ENCODE data around the gene CBLL1.

CBLL1 gene

DNA sequence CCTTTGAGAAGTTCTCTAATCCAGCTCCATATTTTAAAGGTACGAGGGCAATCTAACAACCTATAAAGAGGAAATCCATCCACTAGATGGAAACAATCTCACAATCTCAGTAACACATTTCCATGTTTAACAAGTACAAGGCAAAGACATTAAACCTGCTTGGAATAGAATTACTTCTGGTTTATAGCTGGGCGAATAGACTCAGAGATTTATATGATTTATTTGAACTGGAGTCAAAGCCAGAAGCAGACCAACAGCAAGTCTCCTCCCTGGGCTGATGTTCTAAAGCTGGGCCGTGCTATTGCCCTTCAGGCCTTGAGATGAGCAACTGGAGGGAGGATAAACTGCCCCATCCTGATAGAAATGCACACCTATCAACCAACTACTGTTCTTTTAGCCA is 33.8 kb downstream of the CBLL1 start:
- H3K4me1 ChIP-seq (ENCODE audit: insufficient read depth, poor library complexity, severe bottlenecking) = no peaks in the 10 kb centered on the region
- H3K27ac ChIP-seq (ENCODE audit: poor library complexity, severe bottlenecking) = no peak overlapping the region
- ATAC-seq (ENCODE audit: low read depth) (no peak), DNase-seq (ENCODE audit: low spot score) (no peak)
- no peaks in the 10 kb centered on the region for H3K36me3 ChIP-seq (ENCODE audit: low read depth)
- TF ChIP-seq CTCF (IDR thresholded peaks at IDR 0.05; ENCODE audit: poor library complexity, severe bottlenecking) = no peak
- no peaks in the 10 kb centered on the region for H3K9me3 ChIP-seq (ENCODE audit: severe bottlenecking)
- no peaks in the 10 kb centered on the region for H3K27me3 ChIP-seq (ENCODE audit: insufficient read depth, poor library complexity, severe bottlenecking)
- no peak overlapping the region for H3K4me3 ChIP-seq (ENCODE audit: severe bottlenecking)

DNA sequence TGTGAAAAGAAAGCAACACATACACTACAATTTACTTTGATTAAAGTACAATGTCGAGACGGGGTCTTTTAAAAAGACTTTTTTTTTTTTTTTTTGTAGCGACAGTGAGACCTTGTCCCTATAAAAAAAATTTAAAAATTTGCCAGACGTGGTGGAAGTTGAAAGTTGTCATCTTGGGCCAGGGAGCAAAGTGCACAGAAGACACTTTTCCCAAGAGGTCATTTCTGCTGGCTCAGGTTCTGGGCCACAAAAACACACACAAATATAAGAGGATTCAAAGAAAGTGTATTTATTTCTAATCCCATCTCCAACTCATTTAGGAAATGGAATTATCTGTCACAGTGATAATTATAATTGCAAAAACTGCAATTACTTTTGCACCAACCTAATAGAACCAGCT is 34.3 kb downstream of the CBLL1 start:
- no peaks in the 10 kb centered on the region for H3K27me3 ChIP-seq (ENCODE audit: insufficient read depth, poor library complexity, severe bottlenecking)
- no peaks in the 10 kb centered on the region for H3K9me3 ChIP-seq (ENCODE audit: severe bottlenecking)
- H3K36me3 ChIP-seq (ENCODE audit: low read depth) = no peaks in the 10 kb centered on the region
- no peaks in the 10 kb centered on the region for H3K4me1 ChIP-seq (ENCODE audit: insufficient read depth, poor library complexity, severe bottlenecking)
- no peak for TF ChIP-seq CTCF (IDR thresholded peaks at IDR 0.05; ENCODE audit: poor library complexity, severe bottlenecking)
- no peak overlapping the region for H3K27ac ChIP-seq (ENCODE audit: poor library complexity, severe bottlenecking)
- ATAC-seq (ENCODE audit: low read depth) (no peak), DNase-seq (ENCODE audit: low spot score) (no peak)
- H3K4me3 ChIP-seq (ENCODE audit: severe bottlenecking) = no peak overlapping the region

DNA sequence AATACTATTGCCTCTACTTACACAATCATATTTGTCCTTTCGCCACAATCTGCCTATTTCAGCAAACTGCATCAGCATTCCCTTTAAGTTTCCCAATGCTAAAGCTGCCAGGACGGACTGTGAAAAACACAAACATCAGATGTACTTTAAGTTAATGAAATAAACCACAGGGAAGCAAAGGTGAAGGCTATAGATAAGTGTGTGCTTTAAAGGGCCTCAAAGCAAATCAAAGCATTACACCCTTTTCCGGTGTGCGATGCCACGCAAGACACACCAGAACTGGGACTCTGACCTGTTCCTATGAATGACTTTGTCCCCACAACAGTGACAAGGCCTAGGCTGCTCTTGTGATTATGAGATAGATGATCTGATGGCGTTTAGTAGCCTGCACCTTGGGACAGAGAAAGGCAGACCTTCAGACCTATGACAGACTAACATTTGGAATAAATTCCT is 35.7 kb downstream of the CBLL1 start:
- Histone ChIP-seq H3K9me3 (ENCODE audit: severe bottlenecking) (no peaks in the 10 kb centered on the region), H3K4me1 (ENCODE audit: insufficient read depth, poor library complexity, severe bottlenecking) (no peaks in the 10 kb centered on the region), H3K27ac (ENCODE audit: poor library complexity, severe bottlenecking) (no peak overlapping the region), H3K36me3 (ENCODE audit: low read depth) (no peaks in the 10 kb centered on the region), H3K4me3 (ENCODE audit: severe bottlenecking) (no peak overlapping the region), H3K27me3 (ENCODE audit: insufficient read depth, poor library complexity, severe bottlenecking) (no peaks in the 10 kb centered on the region)
- TF ChIP-seq CTCF (IDR thresholded peaks at IDR 0.05; ENCODE audit: poor library complexity, severe bottlenecking) = no peak
- no peak for ATAC-seq (ENCODE audit: low read depth)
- DNase-seq (ENCODE audit: low spot score) = no peak

DNA sequence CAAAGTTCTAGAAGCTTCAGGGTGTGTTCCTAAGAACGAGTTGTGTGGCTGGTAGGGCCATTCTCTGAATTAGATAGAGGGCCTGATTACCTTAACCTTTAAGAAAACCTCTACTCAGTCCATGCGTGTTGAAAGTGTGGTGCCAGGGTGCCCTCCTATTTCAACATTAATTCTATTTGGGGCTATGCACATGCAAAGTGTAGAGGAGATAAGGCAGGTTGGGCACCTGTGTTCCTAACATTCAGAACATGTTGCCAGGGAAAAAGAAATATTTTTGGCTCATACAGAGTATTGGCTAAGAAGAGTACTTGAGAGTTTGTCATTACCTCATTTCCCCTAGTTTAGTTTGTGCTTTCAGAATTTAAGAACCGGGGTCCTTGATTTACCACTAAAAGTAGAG is 38.4 kb downstream of the CBLL1 start:
- Histone ChIP-seq H3K4me1 (ENCODE audit: insufficient read depth, poor library complexity, severe bottlenecking) (no peaks in the 10 kb centered on the region), H3K36me3 (ENCODE audit: low read depth) (no peaks in the 10 kb centered on the region), H3K27ac (ENCODE audit: poor library complexity, severe bottlenecking) (no peak overlapping the region), H3K4me3 (ENCODE audit: severe bottlenecking) (no peak overlapping the region), H3K9me3 (ENCODE audit: severe bottlenecking) (no peaks in the 10 kb centered on the region), H3K27me3 (ENCODE audit: insufficient read depth, poor library complexity, severe bottlenecking) (peaks cover 6% of the 10 kb centered on the region)
- no peak for DNase-seq (ENCODE audit: low spot score)
- ATAC-seq (ENCODE audit: low read depth) = no peak
- TF ChIP-seq CTCF (IDR thresholded peaks at IDR 0.05; ENCODE audit: poor library complexity, severe bottlenecking) = no peak

DNA sequence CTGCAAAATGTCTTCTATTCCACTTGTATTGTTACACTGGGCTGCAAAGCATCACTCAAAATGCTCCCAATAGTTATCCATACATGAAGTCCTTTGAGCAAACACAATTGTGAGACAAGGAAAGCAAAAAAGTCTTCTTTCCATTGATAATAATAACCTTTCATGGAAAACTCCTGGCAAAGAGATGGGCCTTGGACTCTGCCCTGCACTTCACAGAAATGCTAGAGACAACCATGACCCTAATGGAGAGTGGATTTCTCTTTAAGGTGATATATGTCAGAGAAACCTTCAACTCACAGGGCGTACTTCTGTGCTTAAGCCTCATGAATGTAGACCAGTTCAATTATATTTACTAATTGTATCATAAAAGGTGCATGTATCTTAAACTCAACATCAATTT is 39.7 kb downstream of the CBLL1 start:
- Histone ChIP-seq H3K36me3 (ENCODE audit: low read depth) (no peaks in the 10 kb centered on the region), H3K27me3 (ENCODE audit: insufficient read depth, poor library complexity, severe bottlenecking) (peaks cover 6% of the 10 kb centered on the region), H3K27ac (ENCODE audit: poor library complexity, severe bottlenecking) (no peak overlapping the region), H3K4me3 (ENCODE audit: severe bottlenecking) (no peak overlapping the region), H3K4me1 (ENCODE audit: insufficient read depth, poor library complexity, severe bottlenecking) (no peaks in the 10 kb centered on the region), H3K9me3 (ENCODE audit: severe bottlenecking) (no peaks in the 10 kb centered on the region)
- DNase-seq (ENCODE audit: low spot score) (no peak), ATAC-seq (ENCODE audit: low read depth) (no peak)
- no peak for TF ChIP-seq CTCF (IDR thresholded peaks at IDR 0.05; ENCODE audit: poor library complexity, severe bottlenecking)

Measured in RWPE2 (cell line).